Hindlimb muscle (tissue), 1 donor: ENCODE results near the gene SGTB. TPM values are rescaled to one million over a fixed set of nuclear protein-coding genes. Genes with fewer than 3 reads are reported as not detected.
"Not testable (repeated sequence)": the region's sequence is repeated elsewhere in the genome, so short reads cannot be mapped to it uniquely, and the experiment has no call there.

Source experiments
- DNase-seq: peaks from one replicate; pipeline ENCODE4 v3.0.0-alpha.2; 2013
- polyA plus RNA-seq: library from polyadenylated mRNA; unstranded; fragments of 120-200 nt; gene quantifications from one replicate; pipeline ENCODE4 v1.2.1, GENCODE V29; 2013; ENCODE audit not compliant: insufficient read length

The SGTB gene
- polyA plus RNA-seq, 1 donor = 8.4 TPM

DNA sequence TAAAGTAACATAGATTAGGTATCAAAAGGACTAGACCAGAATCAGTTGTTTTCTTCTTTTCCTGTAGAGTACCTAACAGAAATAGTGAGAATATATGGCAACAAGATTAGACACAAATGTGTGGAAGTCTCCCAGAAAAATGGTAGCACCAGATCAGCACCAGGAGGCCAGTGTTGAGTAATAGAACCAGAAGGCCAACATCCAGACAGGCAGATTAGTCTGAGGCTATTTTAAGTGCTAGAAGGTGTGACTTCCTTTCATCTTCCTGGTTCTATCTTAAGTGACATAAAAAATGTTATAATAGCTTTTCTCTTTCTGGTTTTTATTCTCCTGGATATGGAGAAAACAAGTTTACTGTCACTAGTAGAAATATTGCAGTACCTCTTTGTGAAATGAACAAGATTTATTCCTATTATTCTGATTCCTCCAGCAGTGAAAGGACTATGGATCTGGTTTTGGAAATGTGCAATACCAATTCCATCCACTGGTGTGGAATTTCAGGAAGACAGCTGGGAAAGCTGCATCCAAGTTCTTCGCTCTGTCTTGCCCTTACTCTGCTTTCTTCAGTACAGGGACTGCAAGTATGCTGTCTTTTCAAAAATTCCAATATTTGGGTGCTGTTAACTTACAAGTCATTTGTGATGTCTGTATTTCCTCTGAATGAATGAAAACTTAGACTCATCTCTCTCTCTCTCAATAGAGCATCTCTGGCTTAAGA lies 57.9 kb downstream of the SGTB start:
- DNase-seq = no peak

- no peak for DNase-seq
Measured at GRCh38 chr5:65654713-65655112, 67.2 kb downstream of the SGTB start.

GRCh38 chr5:65651144-65651543 lies 70.8 kb downstream of the SGTB start:
- DNase-seq = no peak

GRCh38 chr5:65647941-65648340 lies 74.0 kb downstream of the SGTB start:
- no peak for DNase-seq

DNA sequence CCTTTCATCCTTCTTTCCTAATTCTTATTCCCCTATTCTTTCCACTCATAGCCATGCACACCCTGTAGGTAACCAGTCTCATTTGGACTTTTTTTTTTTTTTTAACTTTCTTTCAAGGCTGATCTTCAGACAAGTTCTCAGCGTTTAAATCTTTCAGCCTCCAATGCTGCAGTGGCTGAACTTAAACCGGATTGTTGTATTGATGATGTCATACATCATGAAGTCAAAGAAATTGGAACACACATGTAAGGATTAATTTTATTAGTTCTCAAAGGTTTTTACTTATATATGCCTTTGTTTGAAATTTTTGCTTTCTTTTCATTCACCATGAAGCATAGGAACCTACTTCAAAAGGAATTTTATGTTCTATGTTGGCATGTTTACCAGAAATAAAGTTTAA lies 75.0 kb downstream of the SGTB start:
- DNase-seq = no peak

DNA sequence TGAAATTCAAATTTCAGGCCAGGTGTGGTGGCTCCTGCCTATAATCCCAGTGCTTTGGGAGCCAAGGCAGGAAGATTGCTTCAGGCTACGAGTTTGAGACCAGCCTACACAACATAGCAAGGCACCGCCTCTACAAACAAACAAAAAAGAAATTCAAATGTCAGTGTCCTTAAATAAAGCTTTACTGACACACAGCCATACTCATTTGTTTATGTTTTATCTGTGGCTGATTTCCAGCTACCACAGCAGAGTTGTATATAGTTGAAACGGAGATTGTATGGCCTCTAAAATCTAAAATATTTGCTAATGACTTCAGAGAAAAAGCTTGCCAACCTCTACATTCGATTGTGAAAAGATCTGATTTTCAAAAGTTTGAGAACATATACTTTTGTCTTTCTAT lies 81.7 kb downstream of the SGTB start:
- no peak for DNase-seq

DNA sequence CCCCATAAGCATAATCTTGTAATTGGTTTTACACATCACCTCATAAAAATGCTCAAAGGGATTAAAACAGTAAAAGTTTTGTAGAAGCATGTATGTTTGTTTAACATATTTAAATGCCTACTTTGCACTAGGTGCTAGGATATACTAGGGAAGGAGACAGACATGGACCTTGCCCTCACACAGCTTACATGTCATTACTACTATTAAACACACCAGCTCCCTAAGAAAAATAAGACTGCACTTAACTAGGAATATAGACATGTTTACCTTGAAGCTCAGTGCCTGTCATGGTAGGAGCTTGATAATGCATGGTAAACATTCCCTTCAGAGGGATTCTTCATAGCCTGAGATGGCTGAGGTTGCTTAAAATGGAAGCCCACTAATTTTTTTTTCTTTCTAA lies 90.9 kb downstream of the SGTB start:
- no peak for DNase-seq

GRCh38 chr5:65625743-65626142 lies 96.2 kb downstream of the SGTB start:
- no peak for DNase-seq

DNA sequence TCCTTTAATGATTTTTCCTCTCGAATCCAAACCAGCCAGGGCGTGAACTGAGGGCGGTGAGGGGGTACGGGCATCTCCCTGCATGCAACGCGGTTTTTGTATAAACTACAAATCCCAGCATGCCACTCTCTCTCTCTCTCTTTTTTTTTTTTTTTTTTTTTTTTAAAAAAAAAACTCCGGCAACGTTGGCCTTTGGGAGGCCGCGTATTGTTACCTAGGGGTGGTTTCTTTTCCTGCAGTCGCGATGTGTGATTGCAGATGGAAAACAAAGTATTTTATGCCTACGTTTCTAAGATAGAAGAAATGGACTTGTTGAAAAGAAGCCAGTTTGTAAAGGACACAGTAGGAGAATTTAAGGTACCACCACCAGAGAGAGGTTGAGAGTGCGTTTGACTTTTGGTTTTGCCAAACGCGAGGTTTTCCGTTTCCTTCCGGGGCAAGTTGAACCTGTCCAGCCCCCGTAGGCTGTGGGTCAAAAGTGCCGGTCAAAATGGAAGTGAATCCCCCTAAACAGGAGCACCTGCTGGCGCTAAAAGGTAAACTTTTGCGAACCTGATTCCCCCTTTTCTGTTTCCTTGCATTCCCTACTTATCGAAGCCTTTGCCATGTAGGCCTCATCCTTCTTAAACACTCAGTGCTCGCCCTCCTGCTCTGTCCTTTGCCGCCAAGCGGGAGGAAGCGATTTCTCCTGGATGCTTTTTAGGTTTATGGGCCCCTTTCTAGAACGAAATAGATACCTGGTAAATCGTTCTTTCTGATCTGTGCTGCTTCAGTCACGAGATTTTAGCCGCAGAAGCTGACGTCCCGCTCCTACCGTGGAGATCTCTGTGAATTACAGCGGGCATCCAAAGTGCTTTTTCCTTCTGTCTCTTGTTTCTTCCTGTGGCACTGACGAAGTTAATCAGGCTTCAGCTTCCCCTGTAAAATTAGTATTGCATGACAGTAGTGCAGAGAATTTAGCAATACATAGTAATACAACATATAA lies 97.0 kb downstream of the SGTB start, which contains the start of the genes SHLD3 and TRAPPC13:
TSS of gene SHLD3 (plus strand) at position 457 of the 985 bp plus-strand sequence. CDS start 4,561 bp downstream, outside the sequence.
TSS of gene TRAPPC13 (plus strand) at position 457 of the 985 bp plus-strand sequence. CDS start at position 491, 34 bp downstream.
- DNase-seq = peak; percentile 92

GRCh38 chr5:65624025-65624570 lies 97.8 kb downstream of the SGTB start, which contains the start of gene TRIM23:
TRIM23 (minus strand) TSS chr5:65624333; CDS start chr5:65624274, 59 bp downstream.
- DNase-seq = peak; percentile 94

GRCh38 chr5:65623482-65623881 lies 98.4 kb downstream of the SGTB start:
- no peak for DNase-seq

GRCh38 chr5:65621961-65622360 lies 99.9 kb downstream of the SGTB start:
- not testable (repeated sequence) for DNase-seq

GRCh38 chr5:65620021-65620420 lies 101.9 kb downstream of the SGTB start:
- no peak for DNase-seq

Other genes with a start within 250 kb of the SGTB start
- gene ADAMTS6, start 240.2 kb downstream of the SGTB start, polyA plus RNA-seq = 0.63 TPM
- 11.4 TPM for gene CENPK, start 158.9 kb downstream of the SGTB start, polyA plus RNA-seq
- 42.2 TPM for gene PPWD1, start 158.8 kb downstream of the SGTB start, polyA plus RNA-seq
- gene TRIM23, start 97.8 kb downstream of the SGTB start, polyA plus RNA-seq = 20.0 TPM
- 1.8 TPM for gene SHLD3, start 97.1 kb downstream of the SGTB start, polyA plus RNA-seq
- 19.6 TPM for gene TRAPPC13, start 97.1 kb downstream of the SGTB start, polyA plus RNA-seq
- 20.2 TPM for gene NLN, start 96 bp upstream of the SGTB start, polyA plus RNA-seq
- 42.5 TPM for gene ERBIN, start 204.5 kb upstream of the SGTB start, polyA plus RNA-seq